Measurements from ENCODE around the gene SHC2.

Gene SHC2

GRCh38 chr19:372306-372890, 88.4 kb downstream of the SHC2 start:
- no peak for DNase-seq
- ATAC-seq = no peak

DNA sequence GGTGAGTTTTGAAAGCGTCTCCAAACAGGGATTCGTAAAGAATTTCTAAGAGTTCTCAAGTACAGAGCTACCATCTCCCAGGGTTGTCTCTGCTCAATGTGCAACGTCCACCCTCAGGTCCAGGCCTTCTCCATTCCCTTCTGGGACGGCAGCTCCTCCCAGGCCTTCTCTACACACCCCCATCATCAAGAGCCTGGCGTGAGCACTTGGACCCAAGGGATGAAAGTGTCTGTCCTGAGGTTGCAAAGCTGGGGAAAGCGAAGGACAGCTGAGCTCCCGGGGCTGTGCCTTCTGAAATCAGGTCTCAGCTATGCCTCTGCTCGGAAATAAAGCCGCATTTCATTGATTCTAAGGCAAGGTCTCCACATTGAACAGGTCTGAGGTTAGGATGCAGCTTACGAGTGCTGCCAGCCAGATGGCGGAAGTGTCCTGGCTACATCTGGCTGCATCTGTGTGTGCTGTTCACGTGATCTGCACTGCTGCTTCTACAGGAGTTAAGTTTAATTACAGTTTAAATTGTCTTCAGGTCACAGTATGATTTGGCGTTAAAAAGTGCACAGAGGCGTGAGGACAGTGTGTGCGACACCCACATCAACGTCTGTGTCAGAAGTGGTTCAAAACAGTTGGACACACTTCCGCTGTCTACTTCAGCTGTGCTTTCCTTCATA, 89.2 kb downstream of the SHC2 start:
- ATAC-seq = no peak
- DNase-seq = no peak

DNA sequence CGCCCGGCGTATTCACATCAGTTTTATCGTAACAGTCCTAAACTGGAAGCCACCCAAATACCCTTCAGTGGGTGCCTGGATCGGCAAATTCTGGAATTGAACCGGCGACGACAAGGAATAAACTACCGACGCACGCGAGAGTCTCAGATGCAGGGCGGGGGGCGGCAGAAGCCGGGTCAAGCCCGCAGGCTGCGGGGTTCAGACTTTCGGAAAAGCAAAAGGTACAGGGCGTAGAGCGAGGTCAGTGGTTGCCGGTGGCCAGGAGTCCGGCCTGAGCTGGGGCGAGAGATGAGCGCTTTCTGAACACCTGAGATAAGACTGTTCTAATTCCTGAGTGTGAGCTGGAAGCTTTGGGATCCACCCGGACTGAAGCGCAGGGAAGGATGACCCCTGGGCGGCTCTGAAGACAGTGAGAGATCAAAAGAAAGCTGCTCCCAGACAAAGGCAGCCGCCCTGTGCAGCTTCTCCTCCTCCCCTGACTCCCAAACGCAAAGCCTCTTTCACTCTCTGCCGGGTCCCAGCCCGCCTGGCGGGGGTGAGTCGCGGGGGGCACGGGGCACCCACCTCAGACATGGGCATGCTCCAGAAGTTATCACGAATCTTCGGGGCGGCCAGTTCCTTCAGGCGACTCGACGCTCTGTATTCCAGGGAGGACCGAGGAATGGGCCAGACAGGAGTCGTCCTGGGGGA, 90.0 kb downstream of the SHC2 start:
- ATAC-seq (no peak), DNase-seq (no peak)

GRCh38 chr19:369876-370275, 91.0 kb downstream of the SHC2 start:
- DNase-seq (no peak), ATAC-seq (no peak)

GRCh38 chr19:369256-369655, 91.6 kb downstream of the SHC2 start:
- no peak for DNase-seq
- ATAC-seq = no peak

GRCh38 chr19:368630-369024, 92.2 kb downstream of the SHC2 start:
- DNase-seq (no peak), ATAC-seq (no peak)

GRCh38 chr19:367963-368629, 92.7 kb downstream of the SHC2 start:
- ATAC-seq (no peak), DNase-seq (no peak)

- DNase-seq (no peak), ATAC-seq (no peak)
Measured at GRCh38 chr19:367561-367960, 93.3 kb downstream of the SHC2 start.

GRCh38 chr19:366951-367350, 93.9 kb downstream of the SHC2 start:
- no peak for ATAC-seq
- DNase-seq = no peak
